ENCODE data around the gene CHDH.

DNA sequence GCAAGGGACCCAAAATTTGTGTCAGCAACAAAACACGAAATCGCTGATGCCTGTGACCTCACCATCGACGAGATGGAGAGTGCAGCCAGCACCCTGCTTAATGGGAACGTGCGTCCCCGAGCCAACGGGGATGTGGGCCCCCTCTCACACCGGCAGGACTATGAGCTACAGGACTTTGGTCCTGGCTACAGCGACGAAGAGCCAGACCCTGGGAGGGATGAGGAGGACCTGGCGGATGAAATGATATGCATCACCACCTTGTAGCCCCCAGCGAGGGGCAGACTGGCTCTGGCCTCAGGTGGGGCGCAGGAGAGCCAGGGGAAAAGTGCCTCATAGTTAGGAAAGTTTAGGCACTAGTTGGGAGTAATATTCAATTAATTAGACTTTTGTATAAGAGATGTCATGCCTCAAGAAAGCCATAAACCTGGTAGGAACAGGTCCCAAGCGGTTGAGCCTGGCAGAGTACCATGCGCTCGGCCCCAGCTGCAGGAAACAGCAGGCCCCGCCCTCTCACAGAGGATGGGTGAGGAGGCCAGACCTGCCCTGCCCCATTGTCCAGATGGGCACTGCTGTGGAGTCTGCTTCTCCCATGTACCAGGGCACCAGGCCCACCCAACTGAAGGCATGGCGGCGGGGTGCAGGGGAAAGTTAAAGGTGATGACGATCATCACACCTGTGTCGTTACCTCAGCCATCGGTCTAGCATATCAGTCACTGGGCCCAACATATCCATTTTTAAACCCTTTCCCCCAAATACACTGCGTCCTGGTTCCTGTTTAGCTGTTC is 34.9 kb downstream of the CHDH start:
- TF ChIP-seq, protein P1, sequence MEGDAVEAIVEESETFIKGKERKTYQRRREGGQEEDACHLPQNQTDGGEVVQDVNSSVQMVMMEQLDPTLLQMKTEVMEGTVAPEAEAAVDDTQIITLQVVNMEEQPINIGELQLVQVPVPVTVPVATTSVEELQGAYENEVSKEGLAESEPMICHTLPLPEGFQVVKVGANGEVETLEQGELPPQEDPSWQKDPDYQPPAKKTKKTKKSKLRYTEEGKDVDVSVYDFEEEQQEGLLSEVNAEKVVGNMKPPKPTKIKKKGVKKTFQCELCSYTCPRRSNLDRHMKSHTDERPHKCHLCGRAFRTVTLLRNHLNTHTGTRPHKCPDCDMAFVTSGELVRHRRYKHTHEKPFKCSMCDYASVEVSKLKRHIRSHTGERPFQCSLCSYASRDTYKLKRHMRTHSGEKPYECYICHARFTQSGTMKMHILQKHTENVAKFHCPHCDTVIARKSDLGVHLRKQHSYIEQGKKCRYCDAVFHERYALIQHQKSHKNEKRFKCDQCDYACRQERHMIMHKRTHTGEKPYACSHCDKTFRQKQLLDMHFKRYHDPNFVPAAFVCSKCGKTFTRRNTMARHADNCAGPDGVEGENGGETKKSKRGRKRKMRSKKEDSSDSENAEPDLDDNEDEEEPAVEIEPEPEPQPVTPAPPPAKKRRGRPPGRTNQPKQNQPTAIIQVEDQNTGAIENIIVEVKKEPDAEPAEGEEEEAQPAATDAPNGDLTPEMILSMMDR (IDR thresholded peaks at IDR 0.05), result no peak
- TF ChIP-seq POLR2A (IDR thresholded peaks at IDR 0.05), result no peak

Measured in uterus (tissue), 2 donors.